ENCODE results near the gene CBY3. TPM values are rescaled to one million over a fixed set of nuclear protein-coding genes. Genes with fewer than 3 reads are reported as not detected.

CBY3 gene
- total and polyA plus RNA-seq, 2 of the 13 experiments (the other 11 are each of a cell fraction or from before 2014, with no cell fraction given), result not detected

- TF ChIP-seq EP300 (IDR thresholded peaks at IDR 0.05; ENCODE audit: low read depth in 2 of 2, low read length in 2 of 2) (0 out of 4 replicates have a peak, but pooled peaks of 1 of the 2 experiments have one; percentile 11), EP300 (CRISPR knock-in tag; IDR thresholded peaks at IDR 0.05; ENCODE audit: borderline replicate concordance) (no peak), CENPX (CRISPR knock-in tag; IDR thresholded peaks at IDR 0.05) (no peak), ZBTB49 (CRISPR knock-in tag; IDR thresholded peaks at IDR 0.05; ENCODE audit: borderline replicate concordance) (no peak), RFX5 (IDR thresholded peaks at IDR 0.05; ENCODE audit: low read depth, low read length) (no peak), ZNF83 (CRISPR knock-in tag; IDR thresholded peaks at IDR 0.05; ENCODE audit: borderline replicate concordance) (no peak), ISX (CRISPR knock-in tag; conservative IDR thresholded peaks at IDR 0.05) (no peak), ZNF776 (CRISPR knock-in tag; IDR thresholded peaks at IDR 0.05) (no peak), ZNF362 (CRISPR knock-in tag; IDR thresholded peaks at IDR 0.05; ENCODE audit: borderline replicate concordance) (no peak; the same call in 1 of the 2 replicates), ZSCAN29 (CRISPR knock-in tag; conservative IDR thresholded peaks at IDR 0.05) (no peak), KDM5B (CRISPR knock-in tag; IDR thresholded peaks at IDR 0.05; ENCODE audit: borderline replicate concordance) (no peak), ZNF501 (CRISPR knock-in tag; IDR thresholded peaks at IDR 0.05) (no peak), THRA (CRISPR knock-in tag; IDR thresholded peaks at IDR 0.05; ENCODE audit: borderline replicate concordance) (no peak)
- TF ChIP-seq, protein P1, sequence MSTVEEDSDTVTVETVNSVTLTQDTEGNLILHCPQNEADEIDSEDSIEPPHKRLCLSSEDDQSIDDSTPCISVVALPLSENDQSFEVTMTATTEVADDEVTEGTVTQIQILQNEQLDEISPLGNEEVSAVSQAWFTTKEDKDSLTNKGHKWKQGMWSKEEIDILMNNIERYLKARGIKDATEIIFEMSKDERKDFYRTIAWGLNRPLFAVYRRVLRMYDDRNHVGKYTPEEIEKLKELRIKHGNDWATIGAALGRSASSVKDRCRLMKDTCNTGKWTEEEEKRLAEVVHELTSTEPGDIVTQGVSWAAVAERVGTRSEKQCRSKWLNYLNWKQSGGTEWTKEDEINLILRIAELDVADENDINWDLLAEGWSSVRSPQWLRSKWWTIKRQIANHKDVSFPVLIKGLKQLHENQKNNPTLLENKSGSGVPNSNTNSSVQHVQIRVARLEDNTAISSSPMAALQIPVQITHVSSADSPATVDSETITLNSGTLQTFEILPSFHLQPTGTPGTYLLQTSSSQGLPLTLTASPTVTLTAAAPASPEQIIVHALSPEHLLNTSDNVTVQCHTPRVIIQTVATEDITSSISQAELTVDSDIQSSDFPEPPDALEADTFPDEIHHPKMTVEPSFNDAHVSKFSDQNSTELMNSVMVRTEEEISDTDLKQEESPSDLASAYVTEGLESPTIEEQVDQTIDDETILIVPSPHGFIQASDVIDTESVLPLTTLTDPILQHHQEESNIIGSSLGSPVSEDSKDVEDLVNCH (CRISPR knock-in tag; IDR thresholded peaks at IDR 0.05), result no peak
- TF ChIP-seq, protein P2, sequence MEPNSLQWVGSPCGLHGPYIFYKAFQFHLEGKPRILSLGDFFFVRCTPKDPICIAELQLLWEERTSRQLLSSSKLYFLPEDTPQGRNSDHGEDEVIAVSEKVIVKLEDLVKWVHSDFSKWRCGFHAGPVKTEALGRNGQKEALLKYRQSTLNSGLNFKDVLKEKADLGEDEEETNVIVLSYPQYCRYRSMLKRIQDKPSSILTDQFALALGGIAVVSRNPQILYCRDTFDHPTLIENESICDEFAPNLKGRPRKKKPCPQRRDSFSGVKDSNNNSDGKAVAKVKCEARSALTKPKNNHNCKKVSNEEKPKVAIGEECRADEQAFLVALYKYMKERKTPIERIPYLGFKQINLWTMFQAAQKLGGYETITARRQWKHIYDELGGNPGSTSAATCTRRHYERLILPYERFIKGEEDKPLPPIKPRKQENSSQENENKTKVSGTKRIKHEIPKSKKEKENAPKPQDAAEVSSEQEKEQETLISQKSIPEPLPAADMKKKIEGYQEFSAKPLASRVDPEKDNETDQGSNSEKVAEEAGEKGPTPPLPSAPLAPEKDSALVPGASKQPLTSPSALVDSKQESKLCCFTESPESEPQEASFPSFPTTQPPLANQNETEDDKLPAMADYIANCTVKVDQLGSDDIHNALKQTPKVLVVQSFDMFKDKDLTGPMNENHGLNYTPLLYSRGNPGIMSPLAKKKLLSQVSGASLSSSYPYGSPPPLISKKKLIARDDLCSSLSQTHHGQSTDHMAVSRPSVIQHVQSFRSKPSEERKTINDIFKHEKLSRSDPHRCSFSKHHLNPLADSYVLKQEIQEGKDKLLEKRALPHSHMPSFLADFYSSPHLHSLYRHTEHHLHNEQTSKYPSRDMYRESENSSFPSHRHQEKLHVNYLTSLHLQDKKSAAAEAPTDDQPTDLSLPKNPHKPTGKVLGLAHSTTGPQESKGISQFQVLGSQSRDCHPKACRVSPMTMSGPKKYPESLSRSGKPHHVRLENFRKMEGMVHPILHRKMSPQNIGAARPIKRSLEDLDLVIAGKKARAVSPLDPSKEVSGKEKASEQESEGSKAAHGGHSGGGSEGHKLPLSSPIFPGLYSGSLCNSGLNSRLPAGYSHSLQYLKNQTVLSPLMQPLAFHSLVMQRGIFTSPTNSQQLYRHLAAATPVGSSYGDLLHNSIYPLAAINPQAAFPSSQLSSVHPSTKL (CRISPR knock-in tag; IDR thresholded peaks at IDR 0.05), result 0 out of 2 replicates have a peak, but pooled peaks have one; percentile 8
These were observed 19.6 kb upstream of the CBY3 start (continued) for GRCh38 chr5:179700401-179700918.

All from HepG2 (cell line).